Measurements from ENCODE around the gene ELMO1. TPM values are rescaled to one million over a fixed set of nuclear protein-coding genes. Genes with fewer than 3 reads are reported as not detected.

The ELMO1 gene
- total RNA-seq, 1 donor, result 508 TPM

DNA sequence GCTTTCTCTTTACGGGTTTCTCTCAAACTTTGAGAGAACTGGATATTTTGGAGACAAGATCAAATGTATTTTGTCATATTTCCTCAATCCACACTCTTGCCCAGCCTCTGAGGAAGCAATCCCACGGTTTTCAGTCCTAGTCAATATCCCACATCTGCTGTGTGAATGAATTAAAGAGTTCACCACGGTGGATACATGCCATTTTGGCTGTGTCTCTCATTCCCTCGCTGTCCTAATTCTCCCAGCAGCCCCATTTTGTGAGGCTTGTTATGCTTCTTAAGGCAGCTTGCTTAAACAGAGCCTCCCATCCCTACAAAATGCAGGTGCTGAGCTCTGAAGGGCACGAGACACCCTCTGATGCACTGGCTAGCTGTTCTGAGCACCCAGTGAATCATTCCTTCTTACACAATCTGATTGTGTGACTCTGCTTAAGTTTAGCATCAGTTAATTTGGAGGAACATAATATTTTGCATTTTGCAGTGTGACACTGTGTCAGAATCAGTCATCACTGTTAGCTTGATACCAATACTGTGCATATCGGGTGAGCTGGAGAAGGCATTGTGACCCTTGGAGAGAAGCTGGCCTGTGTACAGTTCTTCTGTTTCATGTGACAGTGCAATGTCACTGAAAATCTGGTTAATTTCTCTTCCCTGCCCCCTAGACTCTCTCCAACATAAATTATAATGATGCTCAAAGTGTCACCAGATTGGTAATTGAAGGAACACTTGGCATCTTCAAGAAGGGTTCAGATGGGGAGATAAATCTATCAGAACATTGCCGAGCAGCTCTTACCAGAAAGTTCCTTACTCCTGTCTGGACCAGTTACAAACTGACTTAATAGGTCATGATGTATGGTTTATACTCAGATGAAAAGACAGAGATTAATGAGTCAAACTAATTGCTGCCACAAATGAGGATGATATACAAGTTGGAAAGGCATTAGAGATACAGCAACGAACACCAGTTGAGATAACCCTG is 620.6 kb downstream of the ELMO1 start:
- DNase-seq (ENCODE audit: low read depth in 2 of 3, low spot score in 2 of 3), result no peak

- no peak for DNase-seq (ENCODE audit: low read depth in 2 of 3, low spot score in 2 of 3)
Measured at GRCh38 chr7:36825501-36825900, 623.2 kb downstream of the ELMO1 start.

- DNase-seq (ENCODE audit: low read depth in 2 of 3, low spot score in 2 of 3), result no peak
Measured at GRCh38 chr7:36823353-36823752, 625.3 kb downstream of the ELMO1 start.

DNA sequence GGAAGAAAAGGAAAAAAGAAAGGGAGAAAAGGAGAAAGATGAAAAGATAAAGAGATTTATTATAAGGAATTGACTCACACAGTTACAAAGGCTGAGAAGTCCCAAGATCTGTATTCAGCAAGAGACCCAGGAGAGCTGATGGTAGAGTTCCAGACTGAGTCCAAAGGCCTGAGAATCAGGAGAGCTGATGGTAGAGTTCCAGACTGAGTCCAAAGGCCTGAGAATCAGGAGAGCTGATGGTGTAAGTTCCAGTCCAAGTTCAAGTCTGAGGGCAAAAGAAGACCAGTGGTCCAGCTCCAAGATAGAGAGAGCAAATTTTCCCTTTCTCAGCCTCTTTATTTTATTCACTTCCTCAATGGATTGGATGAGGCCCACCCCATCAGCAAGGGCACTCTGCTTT is 627.0 kb downstream of the ELMO1 start:
- DNase-seq (ENCODE audit: low read depth in 2 of 3, low spot score in 2 of 3), result no peak

DNA sequence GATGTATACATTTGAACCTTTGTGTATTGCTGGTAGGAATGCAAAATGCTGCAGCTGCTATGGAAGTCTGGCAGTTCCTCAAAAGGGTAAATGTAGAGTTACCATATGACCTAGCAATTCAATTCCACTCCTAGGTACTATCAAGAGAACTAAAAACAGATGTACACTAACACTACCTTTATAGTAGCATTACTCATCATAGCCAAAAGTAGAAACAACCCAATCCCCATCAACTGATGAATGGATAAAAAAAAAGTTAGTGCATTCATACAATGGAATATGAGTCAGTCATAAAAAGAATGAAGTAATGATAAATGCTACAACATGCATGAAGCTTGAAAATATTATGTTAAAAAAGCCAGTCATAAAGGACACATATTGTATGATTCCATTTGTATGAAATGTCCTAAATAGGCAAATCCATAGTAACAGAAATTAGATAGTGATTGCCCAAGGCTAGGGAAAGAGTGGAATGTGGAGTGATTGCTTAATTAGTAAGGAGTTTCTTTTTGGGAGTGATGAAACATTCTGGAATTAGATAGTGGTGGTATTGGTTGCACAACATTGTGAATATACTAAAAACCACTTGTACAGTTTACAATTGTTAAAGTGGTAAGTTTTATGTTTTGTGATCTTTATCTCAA is 628.0 kb downstream of the ELMO1 start:
- DNase-seq (ENCODE audit: low read depth in 2 of 3, low spot score in 2 of 3), result no peak

DNA sequence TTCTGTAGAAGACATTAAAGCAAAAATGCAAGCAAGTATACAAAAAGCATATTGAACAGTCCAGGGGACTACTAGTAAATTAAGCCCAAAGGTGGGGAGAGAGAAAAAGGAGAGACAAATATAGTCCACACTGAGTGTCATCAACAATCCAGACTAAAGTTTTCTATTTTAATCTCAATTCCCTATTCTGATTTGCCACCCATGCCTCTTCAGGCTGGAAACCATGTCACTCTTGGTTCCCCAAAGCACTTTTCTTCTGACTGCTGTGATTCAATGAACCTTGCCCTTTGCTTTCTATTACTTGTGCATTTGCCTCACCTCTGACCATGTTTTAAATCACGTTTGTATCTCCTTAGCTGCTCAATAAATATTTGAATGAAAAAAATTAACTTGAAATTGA is 629.0 kb downstream of the ELMO1 start:
- DNase-seq (ENCODE audit: low read depth in 2 of 3, low spot score in 2 of 3), result no peak

GRCh38 chr7:36814311-36814710 is 634.4 kb downstream of the ELMO1 start:
- no peak for DNase-seq (ENCODE audit: low read depth in 2 of 3, low spot score in 2 of 3)

- DNase-seq (ENCODE audit: low read depth in 2 of 3, low spot score in 2 of 3), result no peak
Measured at GRCh38 chr7:36811807-36812206, 636.9 kb downstream of the ELMO1 start.

DNA sequence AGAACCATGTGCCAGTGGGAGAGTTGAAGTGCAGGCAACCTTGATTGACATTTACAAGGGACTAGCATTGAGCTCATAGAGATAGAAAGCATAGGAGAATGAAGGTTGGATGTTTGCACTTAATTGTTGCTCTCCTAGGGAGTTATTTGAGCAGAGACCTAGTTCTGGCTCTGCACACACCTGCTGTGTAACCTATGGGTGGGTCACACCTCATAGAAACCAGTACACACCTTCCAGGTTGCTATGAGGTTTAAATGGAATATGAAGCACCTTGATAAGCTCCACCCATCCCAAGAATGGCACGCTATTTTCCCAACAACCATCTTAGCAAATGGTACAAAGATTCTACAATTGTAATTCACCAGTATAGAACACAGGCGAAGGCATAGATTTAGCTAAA is 638.2 kb downstream of the ELMO1 start:
- no peak for DNase-seq (ENCODE audit: low read depth in 2 of 3, low spot score in 2 of 3)

DNA sequence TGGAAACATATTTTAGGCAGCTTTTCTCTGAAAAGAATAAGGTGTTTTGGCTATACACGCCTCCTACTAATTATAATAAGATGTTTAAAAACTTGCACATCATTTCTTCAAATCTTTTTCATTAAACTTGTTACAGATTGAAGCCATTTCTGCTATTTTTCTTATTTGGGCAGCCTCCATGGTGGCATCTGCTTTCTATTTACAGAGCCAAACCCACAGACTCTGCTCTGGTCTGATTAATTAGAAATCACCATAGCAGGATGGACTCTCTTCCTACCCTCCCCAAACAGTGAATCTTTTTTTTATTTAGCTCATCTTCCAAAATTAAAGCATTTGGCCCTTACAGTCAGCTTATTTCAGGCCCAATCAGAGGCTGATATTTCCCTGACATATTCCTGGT is 638.6 kb downstream of the ELMO1 start:
- DNase-seq (ENCODE audit: low read depth in 2 of 3, low spot score in 2 of 3), result no peak

GRCh38 chr7:36809510-36809909 is 639.2 kb downstream of the ELMO1 start:
- no peak for DNase-seq (ENCODE audit: low read depth in 2 of 3, low spot score in 2 of 3)

- DNase-seq (ENCODE audit: low read depth in 2 of 3, low spot score in 2 of 3), result no peak
Measured at GRCh38 chr7:36809086-36809485, 639.6 kb downstream of the ELMO1 start.

DNA sequence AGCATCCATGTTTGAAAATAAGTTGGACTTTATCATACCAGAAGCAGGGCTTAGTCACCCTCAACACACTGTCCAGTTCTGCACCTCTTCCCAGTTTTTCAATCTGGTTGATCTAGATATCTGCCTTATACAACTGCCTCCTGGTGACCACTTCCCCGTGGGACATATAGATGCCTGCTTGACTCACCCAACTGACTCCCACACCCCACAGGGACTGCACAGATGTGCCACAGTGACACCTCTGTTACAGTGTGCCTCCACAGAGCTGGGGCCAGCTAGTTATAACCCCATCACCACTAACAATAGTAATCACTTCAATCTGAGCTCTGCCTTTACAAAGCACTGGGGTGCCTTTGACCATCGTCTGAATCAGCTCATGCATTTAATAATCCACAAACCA is 641.8 kb downstream of the ELMO1 start:
- peak in 2 of 3 donors; percentile 8 to 21 for DNase-seq (ENCODE audit: low read depth in 2 of 3, low spot score in 2 of 3)

Small RNA genes lying within 50 kb of the gene (small RNA-seq; reads per million reads assigned to genes)
- not detected for gene MIR1200
- gene RF00019, result not detected
- not detected for gene RF00432
- not detected for gene RNU6-565P

Other genes starting within 250 kb of the ELMO1 start
- 33.9 TPM for gene GPR141, start 234.9 kb upstream of the ELMO1 start, total RNA-seq